Tibial nerve (tissue), 4 donors: ENCODE results near the gene FMO2. TPM values are rescaled to one million over a fixed set of nuclear protein-coding genes. Genes with fewer than 3 reads are reported as not detected.

Experiments used
- DNase-seq, 2 donors: peaks; one replicate each; pipeline ENCODE4 v3.0.0-alpha.2; 2019; ENCODE audit warnings: low spot score in 2 of 2
- H3K27ac ChIP-seq, 4 donors: fragments of 200-600 bp; sonication (generic) in 3 of 4; one replicate each; pipeline ENCODE4 v1.5.1; 2017 to 2019; ENCODE audit warnings: mild to moderate bottlenecking in 1 of 4
- H3K27me3 ChIP-seq, 2 donors: fragments of 200-600 bp; sonication (generic) in 1 of 2; one replicate each; pipeline versions ENCODE4 v1.5.1 to v1.6.0; 2017 to 2019
- H3K36me3 ChIP-seq, 3 donors: fragments of 200-600 bp; sonication (generic); one replicate each; pipeline ENCODE4 v1.5.1; 2018 to 2019
- H3K4me1 ChIP-seq, 4 donors: fragments of 200-600 bp; sonication (generic) in 3 of 4; one replicate each; pipeline ENCODE4 v1.5.1; 2017 to 2019
- H3K4me3 ChIP-seq, 4 donors: fragments of 200-600 bp; sonication (generic) in 3 of 4; one replicate each; pipeline ENCODE4 v1.5.1; 2017 to 2019; ENCODE audit warnings: mild to moderate bottlenecking in 1 of 4, moderate library complexity in 1 of 4
- H3K9me3 ChIP-seq, 4 donors: fragments of 200-600 bp; sonication (generic) in 3 of 4; one replicate each; pipeline ENCODE4 v1.5.1; 2017 to 2019
- CTCF ChIP-seq, 5 experiments: fragments of 200-600 bp in 3 of 5; fragments of 450-650 bp in 2 of 5; sonication (generic) in 3 of 5; IDR thresholded peaks; one replicate each; pipeline ENCODE4 v1.5.1; 2016 to 2019; ENCODE audit warnings: antibody characterized with exemption in 5 of 5, mild to moderate bottlenecking in 3 of 5, moderate library complexity in 2 of 5
- EP300 ChIP-seq, 2 donors: sonication (generic); formaldehyde crosslinking; IDR thresholded peaks; one replicate each; pipeline ENCODE4 v1.6.1; 2017; ENCODE audit warnings: antibody characterized with exemption in 2 of 2, mild to moderate bottlenecking in 1 of 2
- POLR2A ChIP-seq, 2 donors: fragments of 450-650 bp; IDR thresholded peaks; one replicate each; pipeline ENCODE4 v1.6.1; 2017; ENCODE audit warnings: antibody characterized with exemption in 2 of 2, mild to moderate bottlenecking in 2 of 2, moderate library complexity in 2 of 2
- WGBS, 2 donors: methylation state at CpG; one replicate each; pipeline ENCODE4 v1.1.5; 2018; 5-methylcytosine and 5-hydroxymethylcytosine counted together
- total RNA-seq, 4 donors: library from RNA; depleted of rRNA; stranded (reverse); fragments of >200 nt; gene quantifications; one replicate each; pipeline ENCODE4 v1.1.0, GENCODE V29; 2016

The FMO2 gene
- total RNA-seq, 4 donors from 2014 or later, result 25.7 to 36.6 (median 33.7) TPM

- TF ChIP-seq CTCF (IDR thresholded peaks at IDR 0.05) (no peak), EP300 (IDR thresholded peaks at IDR 0.05) (no peak), POLR2A (IDR thresholded peaks at IDR 0.05) (no peak)
- no peak for DNase-seq
- Histone ChIP-seq H3K27ac (no peak overlapping the region), H3K4me3 (no peak overlapping the region), H3K27me3 (no peaks in the 10 kb centered on the region), H3K4me1 (no peaks in the 10 kb centered on the region), H3K36me3 (no peaks in the 10 kb centered on the region), H3K9me3 (peaks cover 0 to 8% (median 0%) of the 10 kb centered on the region in 4 donors)
- 84 to 88% methylated on average over 4 of the region's 4 CpGs for WGBS, 2 donors
Observed at GRCh38 chr1:171243878-171244277, 58.8 kb downstream of the FMO2 start.

GRCh38 chr1:171245458-171246064, 60.5 kb downstream of the FMO2 start:
- TF ChIP-seq POLR2A (IDR thresholded peaks at IDR 0.05), result no peak
- TF ChIP-seq EP300 (IDR thresholded peaks at IDR 0.05), result peak in 1 of 2 donors; percentile 9
- TF ChIP-seq CTCF (IDR thresholded peaks at IDR 0.05), result peak; percentile 41 to 72 (median 61)
- no peaks in the 10 kb centered on the region for H3K27me3 ChIP-seq
- 38 to 39% methylated on average over 6 of the region's 6 CpGs for WGBS, 2 donors
- no peaks in the 10 kb centered on the region for H3K4me1 ChIP-seq
- no peaks in the 10 kb centered on the region for H3K9me3 ChIP-seq
- DNase-seq, result peak in 1 of 2 donors; percentile 52
- no peak overlapping the region for H3K4me3 ChIP-seq
- no peak overlapping the region for H3K27ac ChIP-seq
- no peaks in the 10 kb centered on the region for H3K36me3 ChIP-seq

GRCh38 chr1:171247501-171247900, 62.4 kb downstream of the FMO2 start:
- Histone ChIP-seq H3K4me3 (no peak overlapping the region), H3K27ac (no peak overlapping the region), H3K9me3 (no peaks in the 10 kb centered on the region), H3K36me3 (no peaks in the 10 kb centered on the region), H3K4me1 (peaks cover 0 to 13% (median 4%) of the 10 kb centered on the region in 4 donors), H3K27me3 (peaks cover 0 to 9% of the 10 kb centered on the region in 2 donors)
- TF ChIP-seq CTCF (IDR thresholded peaks at IDR 0.05), result no peak
- TF ChIP-seq POLR2A (IDR thresholded peaks at IDR 0.05), result no peak
- TF ChIP-seq EP300 (IDR thresholded peaks at IDR 0.05), result no peak
- DNase-seq, result no peak
- 83 to 84% methylated on average over 4 of the region's 4 CpGs for WGBS, 2 donors

- DNase-seq, result no peak
- no peak within 1 kb of the TSS for H3K4me3 ChIP-seq
- H3K27me3 ChIP-seq, result peaks cover 0 to 10% of the 10 kb centered on the region in 2 donors
- H3K4me1 ChIP-seq, result peaks cover 0 to 13% (median 4%) of the 10 kb centered on the region in 4 donors
- WGBS, 2 donors, result 91 to 95% methylated on average over 4 of the region's 4 CpGs
- no peaks in the 10 kb centered on the region for H3K9me3 ChIP-seq
- TF ChIP-seq POLR2A (IDR thresholded peaks at IDR 0.05), result no peak
- TF ChIP-seq CTCF (IDR thresholded peaks at IDR 0.05), result no peak
- TF ChIP-seq EP300 (IDR thresholded peaks at IDR 0.05), result no peak
- H3K27ac ChIP-seq, result no peak within 1 kb of the TSS
- no peaks in the 10 kb centered on the region for H3K36me3 ChIP-seq
Observed at GRCh38 chr1:171248302-171248701, 63.2 kb downstream of the FMO2 start, which contains the start of gene FMO1. TSS of gene FMO1 (plus strand) at chr1:171248494. CDS start at chr1:171258088, 9,594 bp downstream.

GRCh38 chr1:171248841-171249240, 63.7 kb downstream of the FMO2 start:
- WGBS, 2 donors, result 0 to 93% methylated on average over 1 of the region's 1 CpG
- TF ChIP-seq CTCF (IDR thresholded peaks at IDR 0.05), result no peak
- no peak for TF ChIP-seq EP300 (IDR thresholded peaks at IDR 0.05)
- no peak for TF ChIP-seq POLR2A (IDR thresholded peaks at IDR 0.05)

More at GRCh38 chr1:171248841-171249240, 63.7 kb downstream of the FMO2 start:
- no peaks in the 10 kb centered on the region for H3K36me3 ChIP-seq
- no peak for DNase-seq
- H3K27me3 ChIP-seq, result peaks cover 0 to 10% of the 10 kb centered on the region in 2 donors
- no peaks in the 10 kb centered on the region for H3K9me3 ChIP-seq
- no peak overlapping the region for H3K4me3 ChIP-seq
- peaks cover 0 to 13% (median 4%) of the 10 kb centered on the region in 4 donors for H3K4me1 ChIP-seq
- no peak overlapping the region for H3K27ac ChIP-seq
